B cell (primary cell): ENCODE data around the gene LENEP. TPM values are rescaled to one million over a fixed set of nuclear protein-coding genes. Genes with fewer than 3 reads are reported as not detected.

Source experiments
- ATAC-seq: fragments of 200-7000 bp; cut with Tn5 transposase; one replicate; pipeline ENCODE4 v1.10.0; 2021; ENCODE audit warnings: low read depth, mild to moderate bottlenecking, moderate number of reproducible peaks, moderate library complexity
- CTCF ChIA-PET: fragments of 350-600 bp; sonication (Branson Sonifier 250); formaldehyde crosslinking; loops from one replicate; lab custom pipeline; 2021; ENCODE audit warnings: antibody characterized with exemption, inconsistent platforms; lab: Charles Lee
- POLR2A ChIA-PET: fragments of 350-600 bp; sonication (Branson Sonifier 250); formaldehyde crosslinking; loops from one replicate; lab custom pipeline; 2021; ENCODE audit warnings: antibody characterized with exemption; lab: Charles Lee
- DNase-seq: peaks from one replicate; pipeline ENCODE4 v3.0.0; 2013
- H2AFZ ChIP-seq: 2 replicates; pipeline ENCODE4 v1.6.1; 2012; ENCODE audit warnings: mild to moderate bottlenecking, low read depth, low read length; ENCODE audit not compliant: insufficient read depth, poor library complexity, severe bottlenecking
- H3K27ac ChIP-seq, 2 donors: 1 replicate in 1 of 2; 2 replicates in 1 of 2; pipeline ENCODE4 v1.5.1; 2012 to 2013; ENCODE audit warnings: low read length in 2 of 2, mild to moderate bottlenecking in 2 of 2, moderate library complexity in 1 of 2
- H3K27me3 ChIP-seq, 4 experiments: fragments of 200-600 bp in 1 of 4; sonication (generic) in 1 of 4; replicated peaks in 1 of 4; 1 replicate in 2 of 4; 2 replicates in 2 of 4; pipeline versions ENCODE4 v1.6.1 to v1.7.0; 2013 to 2016; ENCODE audit warnings: low read length in 3 of 4, mild to moderate bottlenecking in 2 of 4, mixed read lengths in 1 of 4, moderate library complexity in 1 of 4; ENCODE audit not compliant: insufficient read depth in 4 of 4, control insufficient read depth in 3 of 4; ENCODE audit errors: control extremely low read depth in 1 of 4
- H3K36me3 ChIP-seq, 2 experiments: replicated peaks in 1 of 2; 1 replicate in 1 of 2; 2 replicates in 1 of 2; pipeline versions ENCODE4 v1.6.1 to v1.7.1; 2013; ENCODE audit warnings: low read length in 1 of 2; ENCODE audit not compliant: insufficient read depth in 2 of 2, control insufficient read depth in 1 of 2; ENCODE audit errors: control extremely low read depth in 1 of 2, extremely low read depth in 1 of 2
- H3K4me1 ChIP-seq, 2 donors: fragments of 200-600 bp in 1 of 2; sonication (generic) in 1 of 2; 1 replicate in 1 of 2; 2 replicates in 1 of 2; pipeline versions ENCODE4 v1.5.1 to v1.6.1; 2013 to 2017; ENCODE audit warnings: low read length in 2 of 2; ENCODE audit not compliant: control insufficient read depth in 2 of 2, insufficient read depth in 2 of 2
- H3K4me2 ChIP-seq: replicated peaks from 2 replicates; pipeline ENCODE3; 2012; ENCODE audit warnings: mild to moderate bottlenecking, low read depth, low read length; ENCODE audit not compliant: poor library complexity, severe bottlenecking
- H3K4me3 ChIP-seq, 5 experiments: fragments of 200-600 bp in 1 of 5; sonication (generic) in 1 of 5; 1 replicate in 3 of 5; 2 replicates in 2 of 5; pipeline versions ENCODE4 v1.5.1 to v1.7.0; 2011 to 2016; ENCODE audit warnings: low read length in 4 of 5, mild to moderate bottlenecking in 4 of 5, low read depth in 2 of 5, control low read depth in 1 of 5, moderate library complexity in 1 of 5; ENCODE audit not compliant: insufficient read depth in 1 of 5; ENCODE audit errors: control extremely low read depth in 1 of 5, extremely low read depth in 1 of 5
- H3K79me2 ChIP-seq: fragments of 200-600 bp; sonication (generic); one replicate; pipeline ENCODE4 v1.6.0; 2016; ENCODE audit warnings: low read length; ENCODE audit not compliant: control insufficient read depth, insufficient read depth
- H3K9ac ChIP-seq: fragments of 200-600 bp; sonication (generic); 2 replicates; pipeline ENCODE4 v1.6.1; 2017; ENCODE audit warnings: mild to moderate bottlenecking, low read length, moderate library complexity
- H3K9me3 ChIP-seq, 3 donors: one replicate each; pipeline versions ENCODE4 v1.6.1 to v1.7.1; 2013; ENCODE audit warnings: low read length in 2 of 3; ENCODE audit not compliant: control insufficient read depth in 2 of 3, insufficient read depth in 1 of 3; ENCODE audit errors: control extremely low read depth in 1 of 3
- H4K20me1 ChIP-seq: 2 replicates; pipeline ENCODE4 v1.6.0; 2012; ENCODE audit warnings: mild to moderate bottlenecking, low read length; ENCODE audit not compliant: insufficient read depth, control insufficient read depth, poor library complexity, severe bottlenecking
- H3K27ac Mint-ChIP-seq: one replicate; pipeline ENCODE4 v1.8.0; 2021; ENCODE audit warnings: mixed read lengths
- H3K27me3 Mint-ChIP-seq: one replicate; pipeline ENCODE4 v1.8.0; 2021; ENCODE audit warnings: mixed read lengths
- H3K4me1 Mint-ChIP-seq: one replicate; pipeline ENCODE4 v1.8.0; 2021; ENCODE audit warnings: mixed read lengths
- H3K4me3 Mint-ChIP-seq: one replicate; pipeline ENCODE4 v1.8.0; 2021; ENCODE audit warnings: mixed read lengths
- H3K9me3 Mint-ChIP-seq: one replicate; pipeline ENCODE4 v1.8.0; 2022; ENCODE audit warnings: mixed read lengths; ENCODE audit not compliant: insufficient read depth
- CTCF ChIP-seq: fragments of 200-600 bp; IDR thresholded peaks from one replicate; pipeline ENCODE4 v1.8.0; 2022; ENCODE audit warnings: antibody characterized with exemption, mild to moderate bottlenecking
- EZH2 ChIP-seq: IDR thresholded peaks from 2 replicates; pipeline ENCODE4 v1.6.1; 2012; ENCODE audit warnings: borderline replicate concordance, low read depth, mild to moderate bottlenecking, moderate library complexity, low read length; ENCODE audit not compliant: insufficient read depth, poor library complexity, severe bottlenecking
- WGBS: methylation state at CpG from one replicate; pipeline ENCODE4 v1.1.5; 2013; ENCODE audit warnings: missing lambda C conversion rate; ENCODE audit not compliant: insufficient coverage; 5-methylcytosine and 5-hydroxymethylcytosine counted together
- intact Hi-C: fragments of 100-400 bp; cut with micrococcal nuclease; formaldehyde crosslinking; loops from one replicate; pipeline ENCODE4 v1.10.0; 2022
- polyA plus RNA-seq: library from polyadenylated mRNA; depleted of rRNA; stranded (reverse); fragments of >200 nt; gene quantifications from 2 replicates; pipeline ENCODE4 v1.2.3, GENCODE V29; 2012
- total RNA-seq, 2 donors: library from RNA; stranded (reverse); fragments of 120-200 nt in 1 of 2; gene quantifications; 1 replicate in 1 of 2; 2 replicates in 1 of 2; pipeline versions ENCODE4 v1.2.3 to v1.2.4, GENCODE V29; 2013 to 2022

LENEP gene
- total and polyA plus RNA-seq, 2 donors (not counting 1 experiment from before 2014, with no cell fraction given), result 2.0 TPM; not detected in 1

GRCh38 chr1:154964359-154964758 lies 29.0 kb upstream of the LENEP start:
- no peak overlapping the region for H2AFZ ChIP-seq
- H3K9ac ChIP-seq, result no peak overlapping the region
- no peak for ATAC-seq
- WGBS, result 91% methylated on average over 4 of the region's 6 CpGs
- no peak overlapping the region for H3K4me2 ChIP-seq
- Mint-ChIP-seq H3K4me1 (peaks cover 22% of the 10 kb centered on the region), H3K9me3 (no peaks in the 10 kb centered on the region), H3K27ac (peak overlapping the region; percentile 23), H3K27me3 (no peaks in the 10 kb centered on the region), H3K4me3 (no peak overlapping the region)
- peaks cover 16% of the 10 kb centered on the region for H4K20me1 ChIP-seq
- H3K4me3 ChIP-seq, result no peak overlapping the region
- ChIA-PET POLR2A (interaction anchor here (0.7 kb wide), 2 partner anchors 12 to 359 kb away, joined by 3 read pairs; no protein-coding TSS in a partner anchor), CTCF (interaction anchor here (1.0 to 6.5 kb wide), 6 partner anchors 8 to 52 kb away, joined by 3 to 61 read pairs (median 8); partner anchors contain the start of genes CKS1B and SHC1)
- H3K79me2 ChIP-seq, result peaks cover 59% of the 10 kb centered on the region
- peaks cover 6 to 62% of the 10 kb centered on the region in 2 experiments for H3K36me3 ChIP-seq
- H3K4me1 ChIP-seq, result peaks cover 19 to 31% of the 10 kb centered on the region in 2 donors
- TF ChIP-seq CTCF (no peak), EZH2 (no peak)
- H3K27ac ChIP-seq, result peak overlapping the region in 1 of 2 donors; percentile 14
- intact Hi-C loops, result no loop called here
- no peaks in the 10 kb centered on the region for H3K27me3 ChIP-seq
- no peak for DNase-seq
- H3K9me3 ChIP-seq, result no peaks in the 10 kb centered on the region

GRCh38 chr1:154966111-154966510 lies 27.3 kb upstream of the LENEP start:
- Mint-ChIP-seq H3K27me3 (no peaks in the 10 kb centered on the region), H3K27ac (no peak overlapping the region), H3K4me1 (peaks cover 20% of the 10 kb centered on the region), H3K9me3 (no peaks in the 10 kb centered on the region), H3K4me3 (no peak overlapping the region)
- Histone ChIP-seq H3K79me2 (peaks cover 60% of the 10 kb centered on the region), H3K27ac (no peak overlapping the region), H4K20me1 (peaks cover 20% of the 10 kb centered on the region), H3K4me3 (no peak overlapping the region), H3K9me3 (no peaks in the 10 kb centered on the region), H3K27me3 (no peaks in the 10 kb centered on the region), H3K4me1 (peaks cover 14 to 27% of the 10 kb centered on the region in 2 donors), H3K4me2 (no peak overlapping the region), H3K9ac (no peak overlapping the region), H2AFZ (no peak overlapping the region), H3K36me3 (peaks cover 6 to 68% of the 10 kb centered on the region in 2 experiments)
- TF ChIP-seq CTCF, result no peak
- no peak for TF ChIP-seq EZH2
- CTCF ChIA-PET, result interaction anchor here (0.7 to 5.5 kb wide), 6 partner anchors 11 to 96 kb away, joined by 3 to 61 read pairs (median 4); partner anchors contain the start of gene PBXIP1
- DNase-seq, result no peak
- 96% methylated on average over 4 of the region's 7 CpGs for WGBS
- intact Hi-C loops, result no loop called here
- no peak for ATAC-seq
- POLR2A ChIA-PET, result no interaction called here
